ENCODE measurements around the gene CAVIN1.

- TF ChIP-seq CTCF (IDR thresholded peaks at IDR 0.05): no peak
- TF ChIP-seq POLR2A (IDR thresholded peaks at IDR 0.05): no peak
Measured at GRCh38 chr17:42423766-42424165, 710 bp upstream of the CAVIN1 start.
